H1 (cell line): ENCODE results near the gene BACE2.

Experiments used
- CTCF ChIP-seq, 3 experiments: IDR thresholded peaks; 1 replicate in 2 of 3; 2 replicates in 1 of 3; pipeline versions ENCODE4 v1.5.1 to v1.6.1; 2011; ENCODE audit warnings: low read length in 3 of 3, mild to moderate bottlenecking in 3 of 3, inconsistent platforms in 2 of 3, low read depth in 1 of 3, moderate library complexity in 1 of 3; ENCODE audit not compliant: insufficient read depth in 1 of 3; ENCODE audit errors: control extremely low read depth in 1 of 3
- GABPA ChIP-seq: IDR thresholded peaks from 2 replicates; pipeline ENCODE4 v1.6.1; 2011; ENCODE audit warnings: mild to moderate bottlenecking, low read length, moderate library complexity, borderline replicate concordance; ENCODE audit not compliant: insufficient read depth
- POLR2A ChIP-seq, 2 experiments: IDR thresholded peaks; 1 replicate in 1 of 2; 2 replicates in 1 of 2; pipeline ENCODE4 v1.6.1; 2011; ENCODE audit warnings: low read depth in 2 of 2, low read length in 2 of 2, mild to moderate bottlenecking in 2 of 2; ENCODE audit errors: control extremely low read depth in 1 of 2
- SIN3A ChIP-seq, 2 experiments: IDR thresholded peaks in 1 of 2; conservative IDR thresholded peaks in 1 of 2; 2 replicates each; pipeline ENCODE4 v1.6.1; 2011 to 2012; ENCODE audit warnings: low read length in 2 of 2, improper control_type of control experiment in 1 of 2, low read depth in 1 of 2, mild to moderate bottlenecking in 1 of 2

GRCh38 chr21:41160036-41160435 lies 7.9 kb upstream of the BACE2 start:
- no peak for TF ChIP-seq GABPA
- TF ChIP-seq CTCF (IDR thresholded peaks at IDR 0.05; ENCODE audit: control extremely low read depth in 1 of 3, insufficient read depth in 1 of 3, low read depth in 1 of 3, low read length in 3 of 3): no peak
- no peak for TF ChIP-seq SIN3A (conservative IDR thresholded peaks at IDR 0.05 in 1 of 2, IDR thresholded peaks at IDR 0.05 in 1 of 2; ENCODE audit: low read depth in 1 of 2, low read length in 2 of 2)
- no peak for TF ChIP-seq POLR2A (IDR thresholded peaks at IDR 0.05; ENCODE audit: control extremely low read depth in 1 of 2, low read depth in 2 of 2, low read length in 2 of 2)
